Measurements from ENCODE around the gene EBF3. TPM values are rescaled to one million over a fixed set of nuclear protein-coding genes. Genes with fewer than 3 reads are reported as not detected.

Gene EBF3
- total RNA-seq, 1 experiment from 2014 or later: 0.12 TPM

DNA sequence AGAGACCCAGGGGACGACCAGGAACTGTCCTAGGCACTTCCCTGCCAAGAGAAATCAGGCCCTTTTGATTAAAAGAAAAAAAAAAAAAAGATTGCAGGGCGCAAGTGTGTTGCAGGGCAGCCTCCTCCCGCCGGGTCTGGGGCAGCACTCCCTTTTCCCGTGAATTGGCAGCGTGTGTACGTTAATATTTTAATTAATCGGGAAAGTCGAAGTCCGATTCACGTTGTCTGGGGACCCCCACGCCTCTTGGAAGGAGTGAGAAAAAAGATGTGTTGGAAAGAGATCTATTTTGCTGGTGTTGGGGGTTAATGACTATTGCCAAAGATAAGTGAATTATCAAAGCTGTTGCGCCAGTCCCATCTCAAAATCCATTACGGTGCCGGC lies 1.3 kb upstream of the EBF3 start:
- intact Hi-C loops (cut with micrococcal nuclease): no loop called here
- Histone ChIP-seq H2AFZ (ENCODE audit: low read depth, low read length, poor library complexity, severe bottlenecking) (no peak overlapping the region), H3K4me2 (ENCODE audit: low read length) (no peak overlapping the region), H3K9me2 (ENCODE audit: insufficient read depth) (no peaks in the 10 kb centered on the region), H3K36me3 (ENCODE audit: control insufficient read depth in 1 of 2, insufficient read depth in 2 of 2, low read length in 2 of 2) (no peaks in the 10 kb centered on the region), H3K4me1 (ENCODE audit: control insufficient read depth in 1 of 2, insufficient read depth in 2 of 2, low read length in 2 of 2) (no peaks in the 10 kb centered on the region), H3K27me3 (ENCODE audit: insufficient read depth, low read length) (no peaks in the 10 kb centered on the region), H3K79me2 (ENCODE audit: insufficient read depth, low read length) (no peaks in the 10 kb centered on the region), H3K27ac (ENCODE audit: low read depth, low read length) (no peak overlapping the region), H3K9ac (ENCODE audit: low read length) (no peak overlapping the region), H3K9me3 (ENCODE audit: control insufficient read depth in 1 of 2, insufficient read depth in 1 of 2, low read depth in 1 of 2, low read length in 2 of 2) (no peaks in the 10 kb centered on the region), H4K20me1 (ENCODE audit: insufficient read depth) (no peaks in the 10 kb centered on the region), H3K4me3 (replicated peaks in 1 of 2; ENCODE audit: low read depth in 1 of 2, low read length in 2 of 2) (no peak overlapping the region)
- DNase-seq (ENCODE audit: low read depth, low spot score): no peak
- no peak for ATAC-seq
- RAD21 ChIA-PET (ENCODE audit: low non-redundant PET in 1 of 2, low total read pairs in 2 of 2, uncharacterized antibody in 2 of 2, unreplicated experiment in 2 of 2): no interaction called here
- CTCF ChIA-PET: no interaction called here
- BruUV-seq (replicated peaks): no TSS peak
- POLR2A ChIA-PET: no interaction called here
- TF ChIP-seq POLR2AphosphoS5 (IDR thresholded peaks at IDR 0.05; ENCODE audit: low read depth, low read length) (no peak), RAD21 (IDR thresholded peaks at IDR 0.05; ENCODE audit: low read depth) (no peak), ZNF274 (IDR thresholded peaks at IDR 0.05; ENCODE audit: low read depth, low read length) (no peak), JUND (IDR thresholded peaks at IDR 0.05) (no peak), EGR1 (IDR thresholded peaks at IDR 0.05; ENCODE audit: low read depth) (no peak), SIN3A (IDR thresholded peaks at IDR 0.05; ENCODE audit: low read depth) (no peak), SRF (IDR thresholded peaks at IDR 0.05; ENCODE audit: low read depth) (no peak), EZH2 (IDR thresholded peaks at IDR 0.05) (no peak)
- TF ChIP-seq, protein P1, sequence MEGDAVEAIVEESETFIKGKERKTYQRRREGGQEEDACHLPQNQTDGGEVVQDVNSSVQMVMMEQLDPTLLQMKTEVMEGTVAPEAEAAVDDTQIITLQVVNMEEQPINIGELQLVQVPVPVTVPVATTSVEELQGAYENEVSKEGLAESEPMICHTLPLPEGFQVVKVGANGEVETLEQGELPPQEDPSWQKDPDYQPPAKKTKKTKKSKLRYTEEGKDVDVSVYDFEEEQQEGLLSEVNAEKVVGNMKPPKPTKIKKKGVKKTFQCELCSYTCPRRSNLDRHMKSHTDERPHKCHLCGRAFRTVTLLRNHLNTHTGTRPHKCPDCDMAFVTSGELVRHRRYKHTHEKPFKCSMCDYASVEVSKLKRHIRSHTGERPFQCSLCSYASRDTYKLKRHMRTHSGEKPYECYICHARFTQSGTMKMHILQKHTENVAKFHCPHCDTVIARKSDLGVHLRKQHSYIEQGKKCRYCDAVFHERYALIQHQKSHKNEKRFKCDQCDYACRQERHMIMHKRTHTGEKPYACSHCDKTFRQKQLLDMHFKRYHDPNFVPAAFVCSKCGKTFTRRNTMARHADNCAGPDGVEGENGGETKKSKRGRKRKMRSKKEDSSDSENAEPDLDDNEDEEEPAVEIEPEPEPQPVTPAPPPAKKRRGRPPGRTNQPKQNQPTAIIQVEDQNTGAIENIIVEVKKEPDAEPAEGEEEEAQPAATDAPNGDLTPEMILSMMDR (IDR thresholded peaks at IDR 0.05 in 2 of 3, conservative IDR thresholded peaks at IDR 0.05 in 1 of 3; ENCODE audit: borderline replicate concordance in 1 of 3, insufficient read depth in 1 of 3, low read depth in 2 of 3, low read length in 2 of 3): no peak
- TF ChIP-seq, protein P2, sequence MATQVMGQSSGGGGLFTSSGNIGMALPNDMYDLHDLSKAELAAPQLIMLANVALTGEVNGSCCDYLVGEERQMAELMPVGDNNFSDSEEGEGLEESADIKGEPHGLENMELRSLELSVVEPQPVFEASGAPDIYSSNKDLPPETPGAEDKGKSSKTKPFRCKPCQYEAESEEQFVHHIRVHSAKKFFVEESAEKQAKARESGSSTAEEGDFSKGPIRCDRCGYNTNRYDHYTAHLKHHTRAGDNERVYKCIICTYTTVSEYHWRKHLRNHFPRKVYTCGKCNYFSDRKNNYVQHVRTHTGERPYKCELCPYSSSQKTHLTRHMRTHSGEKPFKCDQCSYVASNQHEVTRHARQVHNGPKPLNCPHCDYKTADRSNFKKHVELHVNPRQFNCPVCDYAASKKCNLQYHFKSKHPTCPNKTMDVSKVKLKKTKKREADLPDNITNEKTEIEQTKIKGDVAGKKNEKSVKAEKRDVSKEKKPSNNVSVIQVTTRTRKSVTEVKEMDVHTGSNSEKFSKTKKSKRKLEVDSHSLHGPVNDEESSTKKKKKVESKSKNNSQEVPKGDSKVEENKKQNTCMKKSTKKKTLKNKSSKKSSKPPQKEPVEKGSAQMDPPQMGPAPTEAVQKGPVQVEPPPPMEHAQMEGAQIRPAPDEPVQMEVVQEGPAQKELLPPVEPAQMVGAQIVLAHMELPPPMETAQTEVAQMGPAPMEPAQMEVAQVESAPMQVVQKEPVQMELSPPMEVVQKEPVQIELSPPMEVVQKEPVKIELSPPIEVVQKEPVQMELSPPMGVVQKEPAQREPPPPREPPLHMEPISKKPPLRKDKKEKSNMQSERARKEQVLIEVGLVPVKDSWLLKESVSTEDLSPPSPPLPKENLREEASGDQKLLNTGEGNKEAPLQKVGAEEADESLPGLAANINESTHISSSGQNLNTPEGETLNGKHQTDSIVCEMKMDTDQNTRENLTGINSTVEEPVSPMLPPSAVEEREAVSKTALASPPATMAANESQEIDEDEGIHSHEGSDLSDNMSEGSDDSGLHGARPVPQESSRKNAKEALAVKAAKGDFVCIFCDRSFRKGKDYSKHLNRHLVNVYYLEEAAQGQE (IDR thresholded peaks at IDR 0.05; ENCODE audit: low read depth): no peak
- TF ChIP-seq, protein P3, sequence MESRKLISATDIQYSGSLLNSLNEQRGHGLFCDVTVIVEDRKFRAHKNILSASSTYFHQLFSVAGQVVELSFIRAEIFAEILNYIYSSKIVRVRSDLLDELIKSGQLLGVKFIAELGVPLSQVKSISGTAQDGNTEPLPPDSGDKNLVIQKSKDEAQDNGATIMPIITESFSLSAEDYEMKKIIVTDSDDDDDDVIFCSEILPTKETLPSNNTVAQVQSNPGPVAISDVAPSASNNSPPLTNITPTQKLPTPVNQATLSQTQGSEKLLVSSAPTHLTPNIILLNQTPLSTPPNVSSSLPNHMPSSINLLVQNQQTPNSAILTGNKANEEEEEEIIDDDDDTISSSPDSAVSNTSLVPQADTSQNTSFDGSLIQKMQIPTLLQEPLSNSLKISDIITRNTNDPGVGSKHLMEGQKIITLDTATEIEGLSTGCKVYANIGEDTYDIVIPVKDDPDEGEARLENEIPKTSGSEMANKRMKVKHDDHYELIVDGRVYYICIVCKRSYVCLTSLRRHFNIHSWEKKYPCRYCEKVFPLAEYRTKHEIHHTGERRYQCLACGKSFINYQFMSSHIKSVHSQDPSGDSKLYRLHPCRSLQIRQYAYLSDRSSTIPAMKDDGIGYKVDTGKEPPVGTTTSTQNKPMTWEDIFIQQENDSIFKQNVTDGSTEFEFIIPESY (IDR thresholded peaks at IDR 0.05; ENCODE audit: extremely low read depth, insufficient replicate concordance, low read length): no peak

All from HCT116 (cell line).